B cell (primary cell): ENCODE data around the gene PPP4C. TPM values are rescaled to one million over a fixed set of nuclear protein-coding genes. Genes with fewer than 3 reads are reported as not detected.

ENCODE experiments used
- ATAC-seq: fragments of 200-7000 bp; cut with Tn5 transposase; one replicate; pipeline ENCODE4 v1.10.0; 2021; ENCODE audit warnings: low read depth, mild to moderate bottlenecking, moderate number of reproducible peaks, moderate library complexity
- CTCF ChIA-PET: fragments of 350-600 bp; sonication (Branson Sonifier 250); formaldehyde crosslinking; loops from one replicate; lab custom pipeline; 2021; ENCODE audit warnings: antibody characterized with exemption, inconsistent platforms; lab: Charles Lee
- POLR2A ChIA-PET: fragments of 350-600 bp; sonication (Branson Sonifier 250); formaldehyde crosslinking; loops from one replicate; lab custom pipeline; 2021; ENCODE audit warnings: antibody characterized with exemption; lab: Charles Lee
- DNase-seq: peaks from one replicate; pipeline ENCODE4 v3.0.0; 2013
- H2AFZ ChIP-seq: 2 replicates; pipeline ENCODE4 v1.6.1; 2012; ENCODE audit warnings: mild to moderate bottlenecking, low read depth, low read length; ENCODE audit not compliant: insufficient read depth, poor library complexity, severe bottlenecking
- H3K27ac ChIP-seq, 2 donors: 1 replicate in 1 of 2; 2 replicates in 1 of 2; pipeline ENCODE4 v1.5.1; 2012 to 2013; ENCODE audit warnings: low read length in 2 of 2, mild to moderate bottlenecking in 2 of 2, moderate library complexity in 1 of 2
- H3K27me3 ChIP-seq, 4 experiments: fragments of 200-600 bp in 1 of 4; sonication (generic) in 1 of 4; replicated peaks in 1 of 4; 1 replicate in 2 of 4; 2 replicates in 2 of 4; pipeline versions ENCODE4 v1.6.1 to v1.7.0; 2013 to 2016; ENCODE audit warnings: low read length in 3 of 4, mild to moderate bottlenecking in 2 of 4, mixed read lengths in 1 of 4, moderate library complexity in 1 of 4; ENCODE audit not compliant: insufficient read depth in 4 of 4, control insufficient read depth in 3 of 4; ENCODE audit errors: control extremely low read depth in 1 of 4
- H3K36me3 ChIP-seq, 2 experiments: replicated peaks in 1 of 2; 1 replicate in 1 of 2; 2 replicates in 1 of 2; pipeline versions ENCODE4 v1.6.1 to v1.7.1; 2013; ENCODE audit warnings: low read length in 1 of 2; ENCODE audit not compliant: insufficient read depth in 2 of 2, control insufficient read depth in 1 of 2; ENCODE audit errors: control extremely low read depth in 1 of 2, extremely low read depth in 1 of 2
- H3K4me1 ChIP-seq, 2 donors: fragments of 200-600 bp in 1 of 2; sonication (generic) in 1 of 2; 1 replicate in 1 of 2; 2 replicates in 1 of 2; pipeline versions ENCODE4 v1.5.1 to v1.6.1; 2013 to 2017; ENCODE audit warnings: low read length in 2 of 2; ENCODE audit not compliant: control insufficient read depth in 2 of 2, insufficient read depth in 2 of 2
- H3K4me2 ChIP-seq: replicated peaks from 2 replicates; pipeline ENCODE3; 2012; ENCODE audit warnings: mild to moderate bottlenecking, low read depth, low read length; ENCODE audit not compliant: poor library complexity, severe bottlenecking
- H3K4me3 ChIP-seq, 5 experiments: fragments of 200-600 bp in 1 of 5; sonication (generic) in 1 of 5; 1 replicate in 3 of 5; 2 replicates in 2 of 5; pipeline versions ENCODE4 v1.5.1 to v1.7.0; 2011 to 2016; ENCODE audit warnings: low read length in 4 of 5, mild to moderate bottlenecking in 4 of 5, low read depth in 2 of 5, control low read depth in 1 of 5, moderate library complexity in 1 of 5; ENCODE audit not compliant: insufficient read depth in 1 of 5; ENCODE audit errors: control extremely low read depth in 1 of 5, extremely low read depth in 1 of 5
- H3K79me2 ChIP-seq: fragments of 200-600 bp; sonication (generic); one replicate; pipeline ENCODE4 v1.6.0; 2016; ENCODE audit warnings: low read length; ENCODE audit not compliant: control insufficient read depth, insufficient read depth
- H3K9ac ChIP-seq: fragments of 200-600 bp; sonication (generic); 2 replicates; pipeline ENCODE4 v1.6.1; 2017; ENCODE audit warnings: mild to moderate bottlenecking, low read length, moderate library complexity
- H3K9me3 ChIP-seq, 3 donors: one replicate each; pipeline versions ENCODE4 v1.6.1 to v1.7.1; 2013; ENCODE audit warnings: low read length in 2 of 3; ENCODE audit not compliant: control insufficient read depth in 2 of 3, insufficient read depth in 1 of 3; ENCODE audit errors: control extremely low read depth in 1 of 3
- H4K20me1 ChIP-seq: 2 replicates; pipeline ENCODE4 v1.6.0; 2012; ENCODE audit warnings: mild to moderate bottlenecking, low read length; ENCODE audit not compliant: insufficient read depth, control insufficient read depth, poor library complexity, severe bottlenecking
- H3K27ac Mint-ChIP-seq: one replicate; pipeline ENCODE4 v1.8.0; 2021; ENCODE audit warnings: mixed read lengths
- H3K27me3 Mint-ChIP-seq: one replicate; pipeline ENCODE4 v1.8.0; 2021; ENCODE audit warnings: mixed read lengths
- H3K4me1 Mint-ChIP-seq: one replicate; pipeline ENCODE4 v1.8.0; 2021; ENCODE audit warnings: mixed read lengths
- H3K4me3 Mint-ChIP-seq: one replicate; pipeline ENCODE4 v1.8.0; 2021; ENCODE audit warnings: mixed read lengths
- H3K9me3 Mint-ChIP-seq: one replicate; pipeline ENCODE4 v1.8.0; 2022; ENCODE audit warnings: mixed read lengths; ENCODE audit not compliant: insufficient read depth
- CTCF ChIP-seq: fragments of 200-600 bp; IDR thresholded peaks from one replicate; pipeline ENCODE4 v1.8.0; 2022; ENCODE audit warnings: antibody characterized with exemption, mild to moderate bottlenecking
- EZH2 ChIP-seq: IDR thresholded peaks from 2 replicates; pipeline ENCODE4 v1.6.1; 2012; ENCODE audit warnings: borderline replicate concordance, low read depth, mild to moderate bottlenecking, moderate library complexity, low read length; ENCODE audit not compliant: insufficient read depth, poor library complexity, severe bottlenecking
- WGBS: methylation state at CpG from one replicate; pipeline ENCODE4 v1.1.5; 2013; ENCODE audit warnings: missing lambda C conversion rate; ENCODE audit not compliant: insufficient coverage; 5-methylcytosine and 5-hydroxymethylcytosine counted together
- intact Hi-C: fragments of 100-400 bp; cut with micrococcal nuclease; formaldehyde crosslinking; loops from one replicate; pipeline ENCODE4 v1.10.0; 2022
- polyA plus RNA-seq: library from polyadenylated mRNA; depleted of rRNA; stranded (reverse); fragments of >200 nt; gene quantifications from 2 replicates; pipeline ENCODE4 v1.2.3, GENCODE V29; 2012
- total RNA-seq, 2 donors: library from RNA; stranded (reverse); fragments of 120-200 nt in 1 of 2; gene quantifications; 1 replicate in 1 of 2; 2 replicates in 1 of 2; pipeline versions ENCODE4 v1.2.3 to v1.2.4, GENCODE V29; 2013 to 2022

Gene PPP4C
- total and polyA plus RNA-seq, 2 donors (not counting 1 experiment from before 2014, with no cell fraction given), result 93.3 to 106 TPM

- peaks cover 9 to 21% of the 10 kb centered on the region in 2 experiments for H3K36me3 ChIP-seq
- H3K27ac ChIP-seq, result peak overlapping the region; percentile 82 to 88
- ATAC-seq, result peak; percentile 39
- no peaks in the 10 kb centered on the region for H3K9me3 ChIP-seq
- no peaks in the 10 kb centered on the region for H3K27me3 ChIP-seq
- Mint-ChIP-seq H3K27me3 (no peaks in the 10 kb centered on the region), H3K9me3 (no peaks in the 10 kb centered on the region), H3K4me3 (peak overlapping the region; percentile 100), H3K4me1 (peaks cover 31% of the 10 kb centered on the region), H3K27ac (peak overlapping the region; percentile 99)
- ChIA-PET POLR2A (interaction anchor here (0.6 to 3.0 kb wide), 9 partner anchors 28 to 1078 kb away, joined by 3 to 61 read pairs (median 5); partner anchors contain the start of genes CORO1A, TBX6, YPEL3 and ZNF48), CTCF (interaction anchor here (0.5 to 2.0 kb wide), 9 partner anchors 13 to 352 kb away, joined by 3 to 28 read pairs (median 4); partner anchors contain the start of gene TBX6)
- 2% methylated on average over 11 of the region's 27 CpGs for WGBS
- peak overlapping the region; percentile 95 for H3K4me2 ChIP-seq
- TF ChIP-seq CTCF (peak; percentile 67), EZH2 (no peak)
- peak overlapping the region; percentile 73 for H3K9ac ChIP-seq
- H4K20me1 ChIP-seq, result peaks cover 30% of the 10 kb centered on the region
- H2AFZ ChIP-seq, result peak overlapping the region; percentile 96
- peak overlapping the region; percentile 73 to 96 (median 87) for H3K4me3 ChIP-seq
- H3K4me1 ChIP-seq, result peaks cover 16 to 40% of the 10 kb centered on the region in 2 donors
- DNase-seq, result peak; percentile 84
- peaks cover 51% of the 10 kb centered on the region for H3K79me2 ChIP-seq
- intact Hi-C loops, result loop anchor here (2.0 to 10.0 kb wide), 4 partner anchors 59 to 631 kb away; partner anchors contain the start of genes HIRIP3, MAPK3, MYL11 and SRCAP
Measured at GRCh38 chr16:30063893-30064728, 11.7 kb upstream of the PPP4C start.
